ENCODE results near the gene MBNL2. TPM values are rescaled to one million over a fixed set of nuclear protein-coding genes. Genes with fewer than 3 reads are reported as not detected.
A peak's percentile ranks its signal among the peaks of the same experiment; 100 is the strongest.

Gene MBNL2
- total and polyA plus RNA-seq, 2 experiments from 2014 or later: 27.4 to 97.9 TPM

DNA sequence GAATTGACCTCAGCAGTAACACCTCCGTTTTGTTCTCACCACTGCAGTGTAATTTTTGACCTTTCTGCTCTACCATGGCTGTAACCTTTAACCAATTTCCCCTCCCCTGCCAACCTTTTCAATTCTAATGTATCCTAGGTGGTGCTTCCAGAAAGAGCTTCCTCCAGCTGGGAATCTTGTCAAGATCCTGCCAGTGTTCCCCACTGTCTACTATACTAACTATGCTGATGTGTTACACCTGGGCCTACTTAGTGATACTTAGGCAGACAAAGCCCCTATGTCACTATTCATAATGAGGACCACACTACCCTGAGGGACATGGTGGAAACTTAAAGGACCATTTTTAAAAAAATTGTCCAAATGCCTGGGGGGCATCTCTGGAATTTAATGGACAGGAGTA lies 41.0 kb downstream of the MBNL2 start:
- H2AFZ ChIP-seq: no peak overlapping the region
- H3K4me2 ChIP-seq: no peak overlapping the region
- peaks cover 96% of the 10 kb centered on the region for H3K79me2 ChIP-seq
- H3K27me3 ChIP-seq: no peaks in the 10 kb centered on the region
- no peaks in the 10 kb centered on the region for H3K9me2 ChIP-seq (replicated peaks; ENCODE audit: insufficient read depth)
- WGBS (ENCODE audit: low lambda C conversion rate, missing lambda C conversion rate): 95% methylated on average over 1 of the region's 1 CpG
- H3K36me3 ChIP-seq (replicated peaks; ENCODE audit: insufficient read depth, low read depth): no peaks in the 10 kb centered on the region
- no peak overlapping the region for H3K4me3 ChIP-seq
- TF ChIP-seq, protein P1, sequence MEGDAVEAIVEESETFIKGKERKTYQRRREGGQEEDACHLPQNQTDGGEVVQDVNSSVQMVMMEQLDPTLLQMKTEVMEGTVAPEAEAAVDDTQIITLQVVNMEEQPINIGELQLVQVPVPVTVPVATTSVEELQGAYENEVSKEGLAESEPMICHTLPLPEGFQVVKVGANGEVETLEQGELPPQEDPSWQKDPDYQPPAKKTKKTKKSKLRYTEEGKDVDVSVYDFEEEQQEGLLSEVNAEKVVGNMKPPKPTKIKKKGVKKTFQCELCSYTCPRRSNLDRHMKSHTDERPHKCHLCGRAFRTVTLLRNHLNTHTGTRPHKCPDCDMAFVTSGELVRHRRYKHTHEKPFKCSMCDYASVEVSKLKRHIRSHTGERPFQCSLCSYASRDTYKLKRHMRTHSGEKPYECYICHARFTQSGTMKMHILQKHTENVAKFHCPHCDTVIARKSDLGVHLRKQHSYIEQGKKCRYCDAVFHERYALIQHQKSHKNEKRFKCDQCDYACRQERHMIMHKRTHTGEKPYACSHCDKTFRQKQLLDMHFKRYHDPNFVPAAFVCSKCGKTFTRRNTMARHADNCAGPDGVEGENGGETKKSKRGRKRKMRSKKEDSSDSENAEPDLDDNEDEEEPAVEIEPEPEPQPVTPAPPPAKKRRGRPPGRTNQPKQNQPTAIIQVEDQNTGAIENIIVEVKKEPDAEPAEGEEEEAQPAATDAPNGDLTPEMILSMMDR (IDR thresholded peaks at IDR 0.05; ENCODE audit: poor library complexity): no peak
- TF ChIP-seq EZH2 (IDR thresholded peaks at IDR 0.05; ENCODE audit: borderline replicate concordance) (no peak), EZH2phosphoT487 (IDR thresholded peaks at IDR 0.05; ENCODE audit: low read depth, severe bottlenecking, unreplicated experiment) (no peak)
- H3K27ac ChIP-seq: no peak overlapping the region
- H3K4me1 ChIP-seq (ENCODE audit: insufficient read depth): peaks cover 40% of the 10 kb centered on the region
- no peak for DNase-seq (ENCODE audit: low spot score)
- no peaks in the 10 kb centered on the region for H3K9me3 ChIP-seq (ENCODE audit: low read depth)
- H4K20me1 ChIP-seq (ENCODE audit: insufficient read depth, poor library complexity, severe bottlenecking): peaks cover 15% of the 10 kb centered on the region

DNA sequence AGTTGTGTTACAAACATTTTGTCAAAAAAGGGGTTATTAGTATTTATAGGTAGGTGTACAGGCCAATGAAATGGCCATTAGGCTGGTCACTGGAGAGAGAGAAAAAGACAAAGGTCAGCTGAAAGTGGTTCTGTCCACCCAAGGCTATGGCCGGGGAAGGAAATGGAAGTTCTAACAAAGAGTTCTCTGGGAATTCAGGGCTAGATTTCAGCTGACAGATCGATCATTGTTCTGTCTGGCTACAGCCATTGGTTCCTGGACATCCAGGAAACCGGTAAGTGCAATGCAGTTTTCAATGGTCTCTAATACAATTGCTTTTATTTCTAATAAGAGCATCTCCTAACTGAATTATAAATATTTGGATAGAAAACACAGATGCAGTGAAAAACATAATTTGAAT lies 42.5 kb downstream of the MBNL2 start:
- no peak overlapping the region for H3K27ac ChIP-seq
- H3K4me1 ChIP-seq (ENCODE audit: insufficient read depth): peaks cover 26% of the 10 kb centered on the region

DNA sequence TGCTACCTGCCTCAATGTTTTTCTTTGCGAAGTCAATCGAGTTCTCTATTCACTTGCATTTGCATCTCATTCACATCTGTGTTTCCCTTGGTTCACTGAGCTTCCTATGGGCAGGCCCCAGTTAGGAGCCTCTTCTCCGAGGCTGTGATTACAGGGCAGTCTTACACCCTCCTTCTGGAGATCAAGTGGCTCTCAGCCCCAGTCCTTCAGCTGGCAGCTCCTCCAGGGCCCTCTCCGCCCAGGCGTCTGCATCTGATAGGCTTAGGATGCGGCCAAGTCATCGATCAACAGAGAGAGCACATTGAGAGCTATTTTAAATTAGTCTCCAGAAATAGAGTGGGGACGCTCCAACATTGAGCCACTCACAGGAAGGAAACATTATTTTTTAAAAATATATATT lies 44.2 kb downstream of the MBNL2 start:
- Histone ChIP-seq H3K27me3 (no peaks in the 10 kb centered on the region), H3K36me3 (replicated peaks; ENCODE audit: insufficient read depth, low read depth) (no peaks in the 10 kb centered on the region), H3K79me2 (peaks cover 100% of the 10 kb centered on the region), H3K4me1 (ENCODE audit: insufficient read depth) (peaks cover 10% of the 10 kb centered on the region), H3K9me3 (ENCODE audit: low read depth) (no peaks in the 10 kb centered on the region), H2AFZ (no peak overlapping the region), H3K4me2 (peak overlapping the region; percentile 44), H3K27ac (peak overlapping the region; percentile 27), H3K9me2 (replicated peaks; ENCODE audit: insufficient read depth) (no peaks in the 10 kb centered on the region), H4K20me1 (ENCODE audit: insufficient read depth, poor library complexity, severe bottlenecking) (peaks cover 15% of the 10 kb centered on the region), H3K4me3 (no peak overlapping the region)
- WGBS (ENCODE audit: low lambda C conversion rate, missing lambda C conversion rate): 76% methylated on average over 8 of the region's 8 CpGs
- TF ChIP-seq, protein P1 (IDR thresholded peaks at IDR 0.05; ENCODE audit: poor library complexity): no peak
- TF ChIP-seq EZH2 (IDR thresholded peaks at IDR 0.05; ENCODE audit: borderline replicate concordance): no peak
- no peak for TF ChIP-seq EZH2phosphoT487 (IDR thresholded peaks at IDR 0.05; ENCODE audit: low read depth, severe bottlenecking, unreplicated experiment)
- no peak for DNase-seq (ENCODE audit: low spot score)

More for the DNA sequence above, 42.5 kb downstream of the MBNL2 start:
- no peak for TF ChIP-seq EZH2phosphoT487 (IDR thresholded peaks at IDR 0.05; ENCODE audit: low read depth, severe bottlenecking, unreplicated experiment)
- TF ChIP-seq, protein P1 (IDR thresholded peaks at IDR 0.05; ENCODE audit: poor library complexity): no peak
- no peak for TF ChIP-seq EZH2 (IDR thresholded peaks at IDR 0.05; ENCODE audit: borderline replicate concordance)
- peaks cover 98% of the 10 kb centered on the region for H3K79me2 ChIP-seq
- no peak overlapping the region for H3K4me2 ChIP-seq
- no peaks in the 10 kb centered on the region for H3K9me3 ChIP-seq (ENCODE audit: low read depth)
- no peak overlapping the region for H2AFZ ChIP-seq
- peaks cover 15% of the 10 kb centered on the region for H4K20me1 ChIP-seq (ENCODE audit: insufficient read depth, poor library complexity, severe bottlenecking)
- H3K9me2 ChIP-seq (replicated peaks; ENCODE audit: insufficient read depth): no peaks in the 10 kb centered on the region
- DNase-seq (ENCODE audit: low spot score): no peak
- H3K27me3 ChIP-seq: no peaks in the 10 kb centered on the region
- no peak overlapping the region for H3K4me3 ChIP-seq
- no peaks in the 10 kb centered on the region for H3K36me3 ChIP-seq (replicated peaks; ENCODE audit: insufficient read depth, low read depth)
- 91% methylated on average over 3 of the region's 3 CpGs for WGBS (ENCODE audit: low lambda C conversion rate, missing lambda C conversion rate)
